Activated naive CD8-positive, alpha-beta T cell treated with anti-CD3 and anti-CD28 coated beads, Interleukin-2, amount 10 ng/mL, durations not matched to agents 7 days and 5 days (primary cell): ENCODE data around the gene KANSL3. TPM values are rescaled to one million over a fixed set of nuclear protein-coding genes. Genes with fewer than 3 reads are reported as not detected.
"Not testable (repeated sequence)": the region's sequence is repeated elsewhere in the genome, so short reads cannot be mapped to it uniquely, and the experiment has no call there.

Experiments
- ATAC-seq: fragments of 150-1000 bp; cut with Tn5 transposase; one replicate; pipeline ENCODE4 v1.10.0; 2021; ENCODE audit warnings: low read depth, moderate library complexity
- POLR2A ChIA-PET: fragments of 350-600 bp; sonication (Branson Sonifier 250); formaldehyde crosslinking; loops from one replicate; lab custom pipeline; 2021; ENCODE audit warnings: antibody characterized with exemption; lab: Charles Lee
- DNase-seq: peaks from one replicate; pipeline ENCODE4 v3.0.0; 2021
- H3K27ac Mint-ChIP-seq: one replicate; pipeline ENCODE4 v1.8.0; 2022; ENCODE audit warnings: mild to moderate bottlenecking, mixed read lengths
- H3K27me3 Mint-ChIP-seq: one replicate; pipeline ENCODE4 v1.8.0; 2022; ENCODE audit warnings: mild to moderate bottlenecking, moderate library complexity, mixed read lengths
- H3K36me3 Mint-ChIP-seq: one replicate; pipeline ENCODE4 v1.8.0; 2021; ENCODE audit warnings: mild to moderate bottlenecking, mixed read lengths
- H3K4me1 Mint-ChIP-seq: one replicate; pipeline ENCODE4 v1.8.0; 2021; ENCODE audit warnings: mixed read lengths
- H3K4me3 Mint-ChIP-seq: one replicate; pipeline ENCODE4 v1.8.0; 2022; ENCODE audit warnings: mild to moderate bottlenecking, moderate library complexity, mixed read lengths
- H3K9me3 Mint-ChIP-seq: one replicate; pipeline ENCODE4 v1.8.0; 2021; ENCODE audit warnings: mixed read lengths
- total RNA-seq, 2 experiments: library from RNA; stranded (reverse); gene quantifications; one replicate each; pipeline ENCODE4 v1.2.3, GENCODE V29; 2021

KANSL3 gene
- total RNA-seq, 2 experiments from 2014 or later, result 63.8 to 69.6 TPM

GRCh38 chr2:96665717-96666116, 27.6 kb upstream of the KANSL3 start:
- H3K36me3 Mint-ChIP-seq, H3K4me3 Mint-ChIP-seq, DNase-seq, H3K27ac Mint-ChIP-seq, H3K4me1 Mint-ChIP-seq, POLR2A ChIA-PET, ATAC-seq, H3K27me3 Mint-ChIP-seq, H3K9me3 Mint-ChIP-seq: not testable (repeated sequence)

GRCh38 chr2:96665083-96665569, 27.0 kb upstream of the KANSL3 start:
- H3K27ac Mint-ChIP-seq, result no peak overlapping the region
- DNase-seq (no peak), ATAC-seq (no peak)
- H3K36me3 Mint-ChIP-seq, result no peaks in the 10 kb centered on the region
- H3K9me3 Mint-ChIP-seq, result no peaks in the 10 kb centered on the region
- H3K27me3 Mint-ChIP-seq, result peaks cover 4% of the 10 kb centered on the region
- no peaks in the 10 kb centered on the region for H3K4me1 Mint-ChIP-seq
- POLR2A ChIA-PET, result no interaction called here
- no peak overlapping the region for H3K4me3 Mint-ChIP-seq

GRCh38 chr2:96664366-96664925, 26.3 kb upstream of the KANSL3 start:
- Mint-ChIP-seq H3K27ac (no peak overlapping the region), H3K27me3 (peaks cover 4% of the 10 kb centered on the region), H3K4me3 (no peak overlapping the region), H3K36me3 (no peaks in the 10 kb centered on the region), H3K4me1 (no peaks in the 10 kb centered on the region), H3K9me3 (no peaks in the 10 kb centered on the region)
- ATAC-seq, result no peak
- POLR2A ChIA-PET, result no interaction called here
- no peak for DNase-seq

- ATAC-seq (no peak), DNase-seq (no peak)
- no peak overlapping the region for H3K4me3 Mint-ChIP-seq
- no peaks in the 10 kb centered on the region for H3K36me3 Mint-ChIP-seq
- no peaks in the 10 kb centered on the region for H3K9me3 Mint-ChIP-seq
- no peak overlapping the region for H3K27ac Mint-ChIP-seq
- H3K4me1 Mint-ChIP-seq, result no peaks in the 10 kb centered on the region
- H3K27me3 Mint-ChIP-seq, result peaks cover 4% of the 10 kb centered on the region
- POLR2A ChIA-PET, result no interaction called here
These were observed 25.7 kb upstream of the KANSL3 start for GRCh38 chr2:96663829-96664228.

GRCh38 chr2:96663177-96663576, 25.1 kb upstream of the KANSL3 start:
- DNase-seq, result no peak
- no peak for ATAC-seq
- no peaks in the 10 kb centered on the region for H3K4me1 Mint-ChIP-seq
- POLR2A ChIA-PET, result no interaction called here
- no peaks in the 10 kb centered on the region for H3K9me3 Mint-ChIP-seq
- no peak overlapping the region for H3K4me3 Mint-ChIP-seq
- H3K27me3 Mint-ChIP-seq, result peaks cover 4% of the 10 kb centered on the region
- H3K27ac Mint-ChIP-seq, result no peak overlapping the region
- H3K36me3 Mint-ChIP-seq, result no peaks in the 10 kb centered on the region

- H3K36me3 Mint-ChIP-seq, result no peaks in the 10 kb centered on the region
- no peaks in the 10 kb centered on the region for H3K4me1 Mint-ChIP-seq
- no peaks in the 10 kb centered on the region for H3K9me3 Mint-ChIP-seq
- DNase-seq (no peak), ATAC-seq (no peak)
- no peak overlapping the region for H3K4me3 Mint-ChIP-seq
- peaks cover 4% of the 10 kb centered on the region for H3K27me3 Mint-ChIP-seq
- POLR2A ChIA-PET, result no interaction called here
- no peak overlapping the region for H3K27ac Mint-ChIP-seq
These were observed 24.2 kb upstream of the KANSL3 start for GRCh38 chr2:96662360-96662759.

GRCh38 chr2:96661324-96661723, 23.2 kb upstream of the KANSL3 start:
- no peaks in the 10 kb centered on the region for H3K9me3 Mint-ChIP-seq
- no peak overlapping the region for H3K27ac Mint-ChIP-seq
- DNase-seq, result no peak
- POLR2A ChIA-PET, result interaction anchor here (0.5 kb wide), 1 partner anchor 185 kb away, joined by 3 read pairs; no protein-coding TSS in a partner anchor
- H3K4me3 Mint-ChIP-seq, result no peak overlapping the region
- ATAC-seq, result no peak
- no peaks in the 10 kb centered on the region for H3K36me3 Mint-ChIP-seq
- peaks cover 4% of the 10 kb centered on the region for H3K27me3 Mint-ChIP-seq
- no peaks in the 10 kb centered on the region for H3K4me1 Mint-ChIP-seq

- POLR2A ChIA-PET, result interaction anchor here (0.7 kb wide), 1 partner anchor 298 kb away, joined by 3 read pairs; no protein-coding TSS in a partner anchor
- H3K4me1 Mint-ChIP-seq, result no peaks in the 10 kb centered on the region
- ATAC-seq, result no peak
- no peak overlapping the region for H3K27ac Mint-ChIP-seq
- no peak for DNase-seq
- no peaks in the 10 kb centered on the region for H3K9me3 Mint-ChIP-seq
- no peaks in the 10 kb centered on the region for H3K36me3 Mint-ChIP-seq
- peaks cover 5% of the 10 kb centered on the region for H3K27me3 Mint-ChIP-seq
- H3K4me3 Mint-ChIP-seq, result no peak overlapping the region
These were observed 18.4 kb upstream of the KANSL3 start for GRCh38 chr2:96656540-96656939.

- POLR2A ChIA-PET, result no interaction called here
- H3K4me3 Mint-ChIP-seq, result no peak overlapping the region
- no peaks in the 10 kb centered on the region for H3K4me1 Mint-ChIP-seq
- H3K9me3 Mint-ChIP-seq, result no peaks in the 10 kb centered on the region
- no peak overlapping the region for H3K27ac Mint-ChIP-seq
- H3K36me3 Mint-ChIP-seq, result no peaks in the 10 kb centered on the region
- DNase-seq, result no peak
- ATAC-seq, result no peak
- peaks cover 5% of the 10 kb centered on the region for H3K27me3 Mint-ChIP-seq
These were observed 17.4 kb upstream of the KANSL3 start for GRCh38 chr2:96655526-96655925.

GRCh38 chr2:96654791-96655190, 16.7 kb upstream of the KANSL3 start:
- H3K27me3 Mint-ChIP-seq, ATAC-seq, H3K9me3 Mint-ChIP-seq, H3K4me1 Mint-ChIP-seq, DNase-seq, H3K4me3 Mint-ChIP-seq, H3K36me3 Mint-ChIP-seq, H3K27ac Mint-ChIP-seq, POLR2A ChIA-PET: not testable (repeated sequence)

- peaks cover 5% of the 10 kb centered on the region for H3K27me3 Mint-ChIP-seq
- no peak for ATAC-seq
- DNase-seq, result no peak
- peaks cover 2% of the 10 kb centered on the region for H3K36me3 Mint-ChIP-seq
- H3K4me3 Mint-ChIP-seq, result no peak overlapping the region
- no peaks in the 10 kb centered on the region for H3K4me1 Mint-ChIP-seq
- POLR2A ChIA-PET, result no interaction called here
- H3K27ac Mint-ChIP-seq, result no peak overlapping the region
- H3K9me3 Mint-ChIP-seq, result no peaks in the 10 kb centered on the region
These were observed 13.7 kb upstream of the KANSL3 start for GRCh38 chr2:96651793-96652192.

- H3K36me3 Mint-ChIP-seq, result peaks cover 2% of the 10 kb centered on the region
- H3K27me3 Mint-ChIP-seq, result peaks cover 8% of the 10 kb centered on the region
- POLR2A ChIA-PET, result no interaction called here
- no peak overlapping the region for H3K27ac Mint-ChIP-seq
- H3K4me1 Mint-ChIP-seq, result no peaks in the 10 kb centered on the region
- DNase-seq, result no peak
- H3K9me3 Mint-ChIP-seq, result no peaks in the 10 kb centered on the region
- H3K4me3 Mint-ChIP-seq, result no peak overlapping the region
- no peak for ATAC-seq
These were observed 11.2 kb upstream of the KANSL3 start for GRCh38 chr2:96649342-96649741.

GRCh38 chr2:96648306-96648930, 10.3 kb upstream of the KANSL3 start:
- Mint-ChIP-seq H3K27ac (no peak overlapping the region), H3K36me3 (peaks cover 2% of the 10 kb centered on the region), H3K4me1 (no peaks in the 10 kb centered on the region), H3K4me3 (no peak overlapping the region), H3K27me3 (peaks cover 8% of the 10 kb centered on the region), H3K9me3 (no peaks in the 10 kb centered on the region)
- no peak for ATAC-seq
- POLR2A ChIA-PET, result no interaction called here
- no peak for DNase-seq

GRCh38 chr2:96647681-96648080, 9.6 kb upstream of the KANSL3 start:
- POLR2A ChIA-PET, result no interaction called here
- no peak overlapping the region for H3K27ac Mint-ChIP-seq
- no peaks in the 10 kb centered on the region for H3K9me3 Mint-ChIP-seq
- no peak overlapping the region for H3K4me3 Mint-ChIP-seq
- DNase-seq (no peak), ATAC-seq (no peak)
- peaks cover 8% of the 10 kb centered on the region for H3K27me3 Mint-ChIP-seq
- H3K36me3 Mint-ChIP-seq, result peaks cover 2% of the 10 kb centered on the region
- H3K4me1 Mint-ChIP-seq, result no peaks in the 10 kb centered on the region
